ENCODE measurements around the gene NLRP9.
"Not testable (repeated sequence)": the region's sequence is repeated elsewhere in the genome, so short reads cannot be mapped to it uniquely, and the experiment has no call there.

Gene NLRP9

GRCh38 chr19:55738302-55738701 is at the start of gene NLRP9:
NLRP9 (minus strand) TSS chr19:55738402; CDS start chr19:55738374, 28 bp downstream.
- DNase-seq = no peak
- Mint-ChIP-seq H3K27me3 (ENCODE audit: low read depth, poor library complexity) (no peaks in the 10 kb centered on the region), H3K4me3 (no peak within 1 kb of the TSS), H3K4me1 (no peaks in the 10 kb centered on the region), H3K9me3 (peaks cover 71% of the 10 kb centered on the region), H3K36me3 (ENCODE audit: low read depth) (no peaks in the 10 kb centered on the region), H3K27ac (no peak within 1 kb of the TSS)
- TF ChIP-seq CTCF (IDR thresholded peaks at IDR 0.05) = no peak

- no peaks in the 10 kb centered on the region for H3K36me3 Mint-ChIP-seq (ENCODE audit: low read depth)
- TF ChIP-seq CTCF (IDR thresholded peaks at IDR 0.05) = no peak
- no peak overlapping the region for H3K4me3 Mint-ChIP-seq
- H3K9me3 Mint-ChIP-seq = peaks cover 91% of the 10 kb centered on the region
- H3K27ac Mint-ChIP-seq = no peak overlapping the region
- DNase-seq = no peak
- H3K4me1 Mint-ChIP-seq = no peaks in the 10 kb centered on the region
- peaks cover 2% of the 10 kb centered on the region for H3K27me3 Mint-ChIP-seq (ENCODE audit: low read depth, poor library complexity)
These were observed 42.9 kb upstream of the NLRP9 start for GRCh38 chr19:55781112-55781511.

- no peak overlapping the region for H3K27ac Mint-ChIP-seq
- DNase-seq = no peak
- no peak overlapping the region for H3K4me3 Mint-ChIP-seq
- H3K36me3 Mint-ChIP-seq (ENCODE audit: low read depth) = no peaks in the 10 kb centered on the region
- peaks cover 84% of the 10 kb centered on the region for H3K9me3 Mint-ChIP-seq
- no peak for TF ChIP-seq CTCF (IDR thresholded peaks at IDR 0.05)
- H3K27me3 Mint-ChIP-seq (ENCODE audit: low read depth, poor library complexity) = peaks cover 5% of the 10 kb centered on the region
- no peaks in the 10 kb centered on the region for H3K4me1 Mint-ChIP-seq
These were observed 40.1 kb upstream of the NLRP9 start for GRCh38 chr19:55778331-55778730.

- no peak for DNase-seq
- Mint-ChIP-seq H3K27ac (no peak overlapping the region), H3K27me3 (ENCODE audit: low read depth, poor library complexity) (peaks cover 5% of the 10 kb centered on the region), H3K36me3 (ENCODE audit: low read depth) (no peaks in the 10 kb centered on the region), H3K9me3 (peaks cover 76% of the 10 kb centered on the region), H3K4me1 (no peaks in the 10 kb centered on the region), H3K4me3 (no peak overlapping the region)
- TF ChIP-seq CTCF (IDR thresholded peaks at IDR 0.05) = no peak
These were observed 39.3 kb upstream of the NLRP9 start for GRCh38 chr19:55777528-55777927.

- not testable (repeated sequence) for H3K27me3 Mint-ChIP-seq (ENCODE audit: low read depth, poor library complexity); H3K4me1 Mint-ChIP-seq; DNase-seq; H3K4me3 Mint-ChIP-seq; H3K36me3 Mint-ChIP-seq (ENCODE audit: low read depth); H3K27ac Mint-ChIP-seq
- peaks cover 46% of the 10 kb centered on the region for H3K9me3 Mint-ChIP-seq
These were observed 31.4 kb upstream of the NLRP9 start for GRCh38 chr19:55769632-55770031.

GRCh38 chr19:55768818-55769217 is 30.6 kb upstream of the NLRP9 start, which contains the start of gene RFPL4AL1:
RFPL4AL1 (plus strand) TSS chr19:55769118; CDS start chr19:55771805, 2,687 bp downstream.
- H3K27me3 Mint-ChIP-seq (ENCODE audit: low read depth, poor library complexity); H3K4me1 Mint-ChIP-seq; H3K27ac Mint-ChIP-seq; H3K36me3 Mint-ChIP-seq (ENCODE audit: low read depth); DNase-seq; H3K4me3 Mint-ChIP-seq: not testable (repeated sequence)
- peaks cover 45% of the 10 kb centered on the region for H3K9me3 Mint-ChIP-seq

GRCh38 chr19:55766466-55766865 is 28.3 kb upstream of the NLRP9 start:
- Mint-ChIP-seq H3K36me3 (ENCODE audit: low read depth) (no peaks in the 10 kb centered on the region), H3K9me3 (peaks cover 53% of the 10 kb centered on the region), H3K4me3 (no peak overlapping the region), H3K27me3 (ENCODE audit: low read depth, poor library complexity) (no peaks in the 10 kb centered on the region), H3K27ac (no peak overlapping the region), H3K4me1 (no peaks in the 10 kb centered on the region)
- no peak for DNase-seq
- no peak for TF ChIP-seq CTCF (IDR thresholded peaks at IDR 0.05)

GRCh38 chr19:55758797-55759196 is 20.6 kb upstream of the NLRP9 start, which contains the start of gene RFPL4A:
RFPL4A (plus strand) TSS chr19:55759097; CDS start chr19:55761801, 2,704 bp downstream.
- not testable (repeated sequence) for H3K27me3 Mint-ChIP-seq (ENCODE audit: low read depth, poor library complexity); H3K4me1 Mint-ChIP-seq; H3K36me3 Mint-ChIP-seq (ENCODE audit: low read depth); H3K27ac Mint-ChIP-seq; DNase-seq; H3K4me3 Mint-ChIP-seq
- peaks cover 72% of the 10 kb centered on the region for H3K9me3 Mint-ChIP-seq

- not testable (repeated sequence) for DNase-seq; H3K36me3 Mint-ChIP-seq (ENCODE audit: low read depth); H3K27ac Mint-ChIP-seq; H3K27me3 Mint-ChIP-seq (ENCODE audit: low read depth, poor library complexity); H3K4me1 Mint-ChIP-seq; H3K4me3 Mint-ChIP-seq
- H3K9me3 Mint-ChIP-seq = peaks cover 83% of the 10 kb centered on the region
These were observed 18.6 kb upstream of the NLRP9 start for GRCh38 chr19:55756808-55757207.

Data from nephron progenitor cell (in vitro differentiated cells).